HCT116 (cell line): ENCODE results near the gene RAG1. TPM values are rescaled to one million over a fixed set of nuclear protein-coding genes. Genes with fewer than 3 reads are reported as not detected.

Source experiments
- ATAC-seq: fragments of 200-7000 bp; cut with Tn5 transposase; 2 replicates; pipeline ENCODE4 v1.9.1; 2020; ENCODE audit warnings: mild to moderate bottlenecking, moderate library complexity
- BruUV-seq: library from RNA; stranded (reverse); fragments of 400-500 nt; replicated peaks from 2 replicates; lab custom pipeline; 2021; lab: Mats Ljungman, UMichigan
- CTCF ChIA-PET: fragments of 300-600 bp; sonication (Branson Sonifier 250); formaldehyde crosslinking; loops from one replicate; lab custom pipeline; 2021; ENCODE audit warnings: antibody characterized with exemption; lab: Charles Lee
- POLR2A ChIA-PET: fragments of 300-600, 350-600 bp; sonication (Branson Sonifier 250); formaldehyde crosslinking; loops from one replicate; lab custom pipeline; 2021; ENCODE audit warnings: antibody characterized with exemption; lab: Charles Lee
- RAD21 ChIA-PET, 2 experiments: fragments of 300-600 bp; sonication (Branson Sonifier 250); formaldehyde crosslinking; loops; one replicate each; lab custom pipeline; 2023; ENCODE audit warnings: low total read pairs in 2 of 2; ENCODE audit not compliant: uncharacterized antibody in 2 of 2, unreplicated experiment in 2 of 2, low non-redundant PET in 1 of 2; lab: Charles Lee
- DNase-seq: peaks from one replicate; pipeline ENCODE4 v3.0.0-alpha.2; 2010; ENCODE audit warnings: low read depth, low spot score
- H2AFZ ChIP-seq: fragments of 200-600 bp; shearing (Covaris generic), sonication (generic); 2 replicates; pipeline ENCODE4 v1.6.1; 2017; ENCODE audit warnings: low read depth, mixed run types, mixed read lengths, antibody characterized with exemption, low read length; ENCODE audit not compliant: poor library complexity, severe bottlenecking
- H3K27ac ChIP-seq: 2 replicates; pipeline ENCODE4 v1.5.1; 2012; ENCODE audit warnings: low read depth, low read length
- H3K27me3 ChIP-seq: fragments of 200-600 bp; sonication (generic); 2 replicates; pipeline ENCODE4 v1.6.1; 2016; ENCODE audit warnings: mixed run types, low read length, mixed read lengths; ENCODE audit not compliant: insufficient read depth
- H3K36me3 ChIP-seq, 2 experiments: fragments of 200-500 bp in 1 of 2; fragments of 200-600 bp in 1 of 2; sonication (Bioruptor generic) in 1 of 2; sonication (generic) in 1 of 2; 2 replicates each; pipeline versions ENCODE4 v1.5.1 to v1.6.1; 2014 to 2016; ENCODE audit warnings: low read length in 2 of 2, inconsistent platforms in 1 of 2, mixed read lengths in 1 of 2, mixed run types in 1 of 2; ENCODE audit not compliant: insufficient read depth in 2 of 2, control insufficient read depth in 1 of 2
- H3K4me1 ChIP-seq, 2 experiments: fragments of 200-600 bp in 1 of 2; sonication (generic) in 1 of 2; 2 replicates each; pipeline versions ENCODE4 v1.5.1 to v1.6.1; 2012 to 2017; ENCODE audit warnings: low read length in 2 of 2, inconsistent platforms in 1 of 2, mild to moderate bottlenecking in 1 of 2, mixed read lengths in 1 of 2, mixed run types in 1 of 2, moderate library complexity in 1 of 2; ENCODE audit not compliant: insufficient read depth in 2 of 2, control insufficient read depth in 1 of 2
- H3K4me2 ChIP-seq: fragments of 200-600 bp; sonication (generic); 2 replicates; pipeline ENCODE4 v1.6.1; 2017; ENCODE audit warnings: mixed run types, low read length, mixed read lengths
- H3K4me3 ChIP-seq, 2 experiments: fragments of 200-600 bp in 1 of 2; sonication (generic) in 1 of 2; replicated peaks in 1 of 2; 2 replicates each; pipeline ENCODE4 v1.5.1; 2011 to 2016; ENCODE audit warnings: low read length in 2 of 2, control low read depth in 1 of 2, low read depth in 1 of 2, mild to moderate bottlenecking in 1 of 2, mixed read lengths in 1 of 2, mixed run types in 1 of 2
- H3K79me2 ChIP-seq: fragments of 200-600 bp; sonication (generic); 2 replicates; pipeline ENCODE4 v1.6.1; 2017; ENCODE audit warnings: mild to moderate bottlenecking, mixed run types, low read length, moderate library complexity, mixed read lengths; ENCODE audit not compliant: insufficient read depth
- H3K9ac ChIP-seq: fragments of 200-600 bp; sonication (generic); 2 replicates; pipeline ENCODE4 v1.6.1; 2016; ENCODE audit warnings: low read length, mixed read lengths
- H3K9me2 ChIP-seq: fragments of 200-600 bp; sonication (generic), shearing (Covaris generic); 2 replicates; pipeline ENCODE4 v1.6.1; 2017; ENCODE audit warnings: mixed run types, mild to moderate bottlenecking, moderate library complexity; ENCODE audit not compliant: insufficient read depth
- H3K9me3 ChIP-seq, 2 experiments: fragments of 200-500 bp in 1 of 2; fragments of 200-600 bp in 1 of 2; sonication (Bioruptor generic) in 1 of 2; sonication (generic) in 1 of 2; 2 replicates each; pipeline ENCODE4 v1.6.1; 2014 to 2017; ENCODE audit warnings: low read length in 2 of 2, mixed read lengths in 2 of 2, inconsistent platforms in 1 of 2, low read depth in 1 of 2, mild to moderate bottlenecking in 1 of 2, mixed run types in 1 of 2, moderate library complexity in 1 of 2; ENCODE audit not compliant: control insufficient read depth in 1 of 2, insufficient read depth in 1 of 2
- H4K20me1 ChIP-seq: fragments of 200-600 bp; sonication (generic), shearing (Covaris generic); 2 replicates; pipeline ENCODE4 v1.6.1; 2017; ENCODE audit warnings: mixed run types, mild to moderate bottlenecking, moderate library complexity; ENCODE audit not compliant: insufficient read depth
- CBX3 ChIP-seq: IDR thresholded peaks from 2 replicates; pipeline ENCODE4 v1.6.1; 2012; ENCODE audit warnings: low read depth
- EGR1 ChIP-seq: IDR thresholded peaks from 2 replicates; pipeline ENCODE4 v1.6.1; 2012; ENCODE audit warnings: low read depth
- EZH2 ChIP-seq: fragments of 200-600 bp; sonication (generic); IDR thresholded peaks from 2 replicates; pipeline ENCODE4 v1.6.1; 2017; ENCODE audit warnings: antibody characterized with exemption, mixed run types
- FOSL1 ChIP-seq: IDR thresholded peaks from 2 replicates; pipeline ENCODE4 v1.6.1; 2012; ENCODE audit warnings: low read depth
- POLR2A ChIP-seq: IDR thresholded peaks from 2 replicates; pipeline ENCODE4 v1.7.0; 2011; ENCODE audit warnings: borderline replicate concordance; ENCODE audit not compliant: insufficient read depth, insufficient read length; ENCODE audit errors: extremely low read depth
- POLR2AphosphoS5 ChIP-seq: IDR thresholded peaks from 2 replicates; pipeline ENCODE4 v1.6.1; 2011; ENCODE audit warnings: mild to moderate bottlenecking, low read depth, low read length, moderate library complexity
- YY1 ChIP-seq: IDR thresholded peaks from 2 replicates; pipeline ENCODE4 v1.6.1; 2011; ENCODE audit warnings: low read length, low read depth, moderate library complexity, mild to moderate bottlenecking; ENCODE audit not compliant: insufficient replicate concordance; ENCODE audit errors: extremely low read depth
- ZFX ChIP-seq: fragments of 450-650 bp; IDR thresholded peaks from 2 replicates; pipeline ENCODE4 v1.6.1; 2017
- ZNF274 ChIP-seq: fragments of 200-500 bp; sonication (Bioruptor generic); IDR thresholded peaks from 2 replicates; pipeline ENCODE4 v1.6.1; 2014; ENCODE audit warnings: mild to moderate bottlenecking, low read depth, low read length, inconsistent platforms
- intact Hi-C: fragments of 100-400 bp; cut with micrococcal nuclease; formaldehyde crosslinking; loops from 2 replicates; pipeline ENCODE4 v1.10.0; 2022
- total RNA-seq: library from RNA; stranded (reverse); gene quantifications from one replicate; pipeline ENCODE4 v1.2.1, GENCODE V29; 2021; ENCODE audit not compliant: unreplicated experiment
- TF ChIP-seq, protein P1 (sequence below): IDR thresholded peaks from 2 replicates; pipeline ENCODE4 v1.6.1; 2012
- TF ChIP-seq, protein P2 (sequence below): IDR thresholded peaks from 2 replicates; pipeline ENCODE4 v1.6.1; 2012
- TF ChIP-seq, protein P3 (sequence below): IDR thresholded peaks from 2 replicates; pipeline ENCODE4 v1.6.1; 2012; ENCODE audit warnings: low read depth

RAG1 gene
- total RNA-seq, 1 experiment from 2014 or later, result 0.54 TPM

DNA sequence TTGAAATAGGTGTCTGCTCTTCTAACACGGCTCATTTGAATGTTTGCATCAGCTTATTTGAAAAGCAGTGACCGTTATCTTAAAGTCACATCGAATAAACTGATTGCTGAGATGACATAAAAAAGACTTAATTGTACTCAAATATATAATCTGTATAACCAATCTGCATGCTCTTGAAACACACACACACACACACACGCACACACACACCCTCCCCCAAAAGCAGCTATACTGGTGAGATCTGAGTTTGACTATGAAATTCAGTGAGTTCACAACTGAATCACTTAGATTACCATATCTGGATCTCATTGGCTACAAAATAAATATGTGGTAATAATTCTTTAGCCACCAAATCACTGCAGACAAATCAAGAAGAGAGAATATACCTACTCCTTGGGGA is 22.7 kb downstream of the RAG1 start (continued):
- TF ChIP-seq EGR1, result no peak
- TF ChIP-seq, all 23 proteins: peak for 0

DNA sequence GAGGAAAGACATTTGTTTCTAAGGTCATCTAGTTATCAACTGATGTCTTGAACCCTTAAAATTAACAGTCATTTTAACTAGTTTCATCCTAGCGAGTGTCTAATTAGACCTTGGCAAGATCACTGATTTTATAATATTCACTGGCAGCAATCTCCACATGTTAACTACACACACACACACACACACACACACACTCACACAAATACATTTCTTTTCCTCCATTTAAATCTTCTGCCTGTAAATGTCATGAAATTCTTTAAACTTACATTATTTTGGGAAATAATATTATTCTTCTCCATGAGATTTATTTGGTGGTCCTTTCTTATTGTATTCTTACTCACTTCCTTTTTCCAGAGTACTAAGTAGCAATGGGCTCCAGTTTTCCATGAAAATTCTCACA is 23.6 kb downstream of the RAG1 start:
- no peak for ATAC-seq
- ChIA-PET CTCF (no interaction called here), RAD21 (no interaction called here), POLR2A (no interaction called here)
- H3K27me3 ChIP-seq, result peaks cover 44% of the 10 kb centered on the region
- H4K20me1 ChIP-seq, result no peaks in the 10 kb centered on the region
- no peaks in the 10 kb centered on the region for H3K9me2 ChIP-seq
- H3K9me3 ChIP-seq, result no peaks in the 10 kb centered on the region
- no peak overlapping the region for H3K27ac ChIP-seq
- intact Hi-C loops, result no loop called here
- peaks cover 4 to 6% of the 10 kb centered on the region in 2 experiments; a peak in 1 of 4 replicates for H3K4me1 ChIP-seq
- no peak overlapping the region for H3K4me2 ChIP-seq
- no TSS peak for BruUV-seq
- DNase-seq, result no peak
- no peaks in the 10 kb centered on the region for H3K36me3 ChIP-seq
- H3K4me3 ChIP-seq, result no peak overlapping the region
- no peak overlapping the region for H2AFZ ChIP-seq
- no peak overlapping the region for H3K9ac ChIP-seq
- H3K79me2 ChIP-seq, result no peaks in the 10 kb centered on the region
- TF ChIP-seq, protein P1, sequence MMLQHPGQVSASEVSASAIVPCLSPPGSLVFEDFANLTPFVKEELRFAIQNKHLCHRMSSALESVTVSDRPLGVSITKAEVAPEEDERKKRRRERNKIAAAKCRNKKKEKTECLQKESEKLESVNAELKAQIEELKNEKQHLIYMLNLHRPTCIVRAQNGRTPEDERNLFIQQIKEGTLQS, result no peak
- TF ChIP-seq EGR1 (no peak), POLR2A (no peak), EZH2 (0 out of 2 replicates have a peak, but pooled peaks have one; percentile 76)
- TF ChIP-seq, protein P2, sequence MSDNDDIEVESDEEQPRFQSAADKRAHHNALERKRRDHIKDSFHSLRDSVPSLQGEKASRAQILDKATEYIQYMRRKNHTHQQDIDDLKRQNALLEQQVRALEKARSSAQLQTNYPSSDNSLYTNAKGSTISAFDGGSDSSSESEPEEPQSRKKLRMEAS, result no peak

DNA sequence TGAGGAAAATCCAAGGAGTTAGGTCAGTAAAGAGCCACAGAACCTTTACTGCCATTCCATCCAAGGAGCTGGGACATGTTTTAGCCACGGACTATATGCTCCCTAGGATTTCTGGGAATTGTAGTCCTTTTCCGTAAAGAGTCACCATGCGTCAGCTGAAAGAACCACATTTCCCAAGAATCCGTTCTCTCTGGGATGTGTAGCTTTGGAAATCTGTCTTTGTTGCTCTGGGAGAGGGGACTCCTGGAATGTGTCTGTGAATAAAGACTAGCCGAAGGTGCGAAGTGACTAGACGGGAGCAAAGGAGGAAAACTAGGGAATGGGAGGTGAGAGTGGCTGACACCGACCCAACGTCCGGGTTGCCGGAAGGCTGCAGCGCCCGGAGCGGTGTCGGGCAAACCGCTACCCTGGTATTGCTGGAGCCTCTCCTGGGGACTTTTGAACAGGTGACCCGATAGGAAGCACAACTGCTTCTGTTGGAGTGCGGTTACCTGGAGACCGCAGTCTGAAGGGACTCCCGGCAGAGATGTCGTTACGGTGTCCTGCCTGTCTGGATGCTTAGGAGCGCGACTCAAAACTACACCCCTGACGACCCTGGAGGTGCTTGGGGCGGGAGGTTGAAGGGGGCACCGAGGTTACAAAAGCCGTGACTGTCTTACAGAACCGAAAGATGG is 26.6 kb downstream of the RAG1 start, which contains the start of gene IFTAP:
Gene IFTAP (plus strand): TSS at position 187 of the 674 bp plus-strand sequence. CDS start 15,602 bp downstream, outside the sequence.
- Histone ChIP-seq H3K27me3 (peaks cover 20% of the 10 kb centered on the region), H3K9me2 (no peaks in the 10 kb centered on the region), H3K4me1 (peaks cover 4 to 6% of the 10 kb centered on the region in 2 experiments; a peak in 1 of 4 replicates), H2AFZ (peak within 1 kb of the TSS; percentile 97), H3K4me2 (peak within 1 kb of the TSS; percentile 78), H3K79me2 (no peaks in the 10 kb centered on the region), H3K9ac (peak within 1 kb of the TSS; percentile 47), H3K36me3 (no peaks in the 10 kb centered on the region), H3K27ac (no peak within 1 kb of the TSS), H3K9me3 (no peaks in the 10 kb centered on the region), H4K20me1 (no peaks in the 10 kb centered on the region), H3K4me3 (peak within 1 kb of the TSS; percentile 62 to 71)
- ChIA-PET POLR2A (interaction anchor here (0.7 kb wide), 1 partner anchor 11 kb away, joined by 4 read pairs; no protein-coding TSS in a partner anchor), CTCF (interaction anchor here (1.0 kb wide), 1 partner anchor 152 kb away, joined by 5 read pairs; no protein-coding TSS in a partner anchor), RAD21 (no interaction called here)
- peak; percentile 88 for DNase-seq
- intact Hi-C loops, result no loop called here
- ATAC-seq, result peak; percentile 99
- TSS peak; percentile 77 for BruUV-seq
- TF ChIP-seq, protein P1, result no peak
- TF ChIP-seq ZFX (no peak), EZH2 (no peak), POLR2A (peak; percentile 53), FOSL1 (no peak), CBX3 (peak; percentile 97), YY1 (peak; percentile 77), ZNF274 (no peak), POLR2AphosphoS5 (peak; percentile 57)
- TF ChIP-seq, protein P3, sequence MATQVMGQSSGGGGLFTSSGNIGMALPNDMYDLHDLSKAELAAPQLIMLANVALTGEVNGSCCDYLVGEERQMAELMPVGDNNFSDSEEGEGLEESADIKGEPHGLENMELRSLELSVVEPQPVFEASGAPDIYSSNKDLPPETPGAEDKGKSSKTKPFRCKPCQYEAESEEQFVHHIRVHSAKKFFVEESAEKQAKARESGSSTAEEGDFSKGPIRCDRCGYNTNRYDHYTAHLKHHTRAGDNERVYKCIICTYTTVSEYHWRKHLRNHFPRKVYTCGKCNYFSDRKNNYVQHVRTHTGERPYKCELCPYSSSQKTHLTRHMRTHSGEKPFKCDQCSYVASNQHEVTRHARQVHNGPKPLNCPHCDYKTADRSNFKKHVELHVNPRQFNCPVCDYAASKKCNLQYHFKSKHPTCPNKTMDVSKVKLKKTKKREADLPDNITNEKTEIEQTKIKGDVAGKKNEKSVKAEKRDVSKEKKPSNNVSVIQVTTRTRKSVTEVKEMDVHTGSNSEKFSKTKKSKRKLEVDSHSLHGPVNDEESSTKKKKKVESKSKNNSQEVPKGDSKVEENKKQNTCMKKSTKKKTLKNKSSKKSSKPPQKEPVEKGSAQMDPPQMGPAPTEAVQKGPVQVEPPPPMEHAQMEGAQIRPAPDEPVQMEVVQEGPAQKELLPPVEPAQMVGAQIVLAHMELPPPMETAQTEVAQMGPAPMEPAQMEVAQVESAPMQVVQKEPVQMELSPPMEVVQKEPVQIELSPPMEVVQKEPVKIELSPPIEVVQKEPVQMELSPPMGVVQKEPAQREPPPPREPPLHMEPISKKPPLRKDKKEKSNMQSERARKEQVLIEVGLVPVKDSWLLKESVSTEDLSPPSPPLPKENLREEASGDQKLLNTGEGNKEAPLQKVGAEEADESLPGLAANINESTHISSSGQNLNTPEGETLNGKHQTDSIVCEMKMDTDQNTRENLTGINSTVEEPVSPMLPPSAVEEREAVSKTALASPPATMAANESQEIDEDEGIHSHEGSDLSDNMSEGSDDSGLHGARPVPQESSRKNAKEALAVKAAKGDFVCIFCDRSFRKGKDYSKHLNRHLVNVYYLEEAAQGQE, result no peak
- TF ChIP-seq, protein P2, result peak; percentile 69
